ENCODE data around the gene KIAA0753. TPM values are rescaled to one million over a fixed set of nuclear protein-coding genes. Genes with fewer than 3 reads are reported as not detected.

The KIAA0753 gene
- total and polyA plus RNA-seq, 2 of the 13 experiments (the other 11 are each of a cell fraction or from before 2014, with no cell fraction given): 5.2 to 9.1 TPM

DNA sequence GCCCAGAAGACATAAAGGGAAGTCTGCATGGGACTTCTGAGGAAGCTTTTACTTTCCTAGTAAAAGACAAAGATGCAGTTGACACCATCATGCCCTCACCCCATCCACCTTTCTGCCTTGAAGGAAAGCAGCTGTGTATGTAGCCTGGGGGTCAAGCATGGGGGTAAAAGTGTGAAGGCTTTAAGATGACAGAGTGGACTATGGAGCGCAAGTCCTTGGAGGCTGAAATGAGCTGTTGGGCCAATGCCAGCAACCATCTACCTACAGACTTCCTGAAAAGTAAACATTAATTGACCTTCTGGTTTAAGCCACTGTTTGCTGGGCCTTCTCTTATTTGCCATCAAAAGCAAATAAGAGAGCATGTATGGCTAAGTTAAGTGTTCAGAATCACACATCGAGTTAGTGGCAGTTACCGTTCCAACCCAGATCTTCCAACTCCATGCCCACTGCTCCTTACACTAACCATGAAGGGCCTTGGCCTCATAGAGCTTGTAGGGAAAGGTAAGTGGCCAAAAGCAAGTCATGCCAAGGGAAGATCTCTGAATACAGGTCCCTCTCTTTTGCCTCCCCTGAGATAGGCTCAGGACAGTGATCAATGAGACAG, 42.7 kb upstream of the KIAA0753 start (continued):
- TF ChIP-seq ARID4A (CRISPR knock-in tag; IDR thresholded peaks at IDR 0.05; ENCODE audit: borderline replicate concordance): peak; percentile 55; the same call in 1 of the 2 replicates
- no peak for TF ChIP-seq DZIP1 (CRISPR knock-in tag; IDR thresholded peaks at IDR 0.05)
- no peak for TF ChIP-seq ZNF678 (CRISPR knock-in tag; IDR thresholded peaks at IDR 0.05)
- TF ChIP-seq, protein P1, sequence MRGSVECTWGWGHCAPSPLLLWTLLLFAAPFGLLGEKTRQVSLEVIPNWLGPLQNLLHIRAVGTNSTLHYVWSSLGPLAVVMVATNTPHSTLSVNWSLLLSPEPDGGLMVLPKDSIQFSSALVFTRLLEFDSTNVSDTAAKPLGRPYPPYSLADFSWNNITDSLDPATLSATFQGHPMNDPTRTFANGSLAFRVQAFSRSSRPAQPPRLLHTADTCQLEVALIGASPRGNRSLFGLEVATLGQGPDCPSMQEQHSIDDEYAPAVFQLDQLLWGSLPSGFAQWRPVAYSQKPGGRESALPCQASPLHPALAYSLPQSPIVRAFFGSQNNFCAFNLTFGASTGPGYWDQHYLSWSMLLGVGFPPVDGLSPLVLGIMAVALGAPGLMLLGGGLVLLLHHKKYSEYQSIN (CRISPR knock-in tag; IDR thresholded peaks at IDR 0.05; ENCODE audit: borderline replicate concordance): no peak
- no peak for TF ChIP-seq HES4 (CRISPR knock-in tag; IDR thresholded peaks at IDR 0.05; ENCODE audit: borderline replicate concordance)
- TF ChIP-seq RFXANK (CRISPR knock-in tag; IDR thresholded peaks at IDR 0.05): no peak
- TF ChIP-seq, protein P2, sequence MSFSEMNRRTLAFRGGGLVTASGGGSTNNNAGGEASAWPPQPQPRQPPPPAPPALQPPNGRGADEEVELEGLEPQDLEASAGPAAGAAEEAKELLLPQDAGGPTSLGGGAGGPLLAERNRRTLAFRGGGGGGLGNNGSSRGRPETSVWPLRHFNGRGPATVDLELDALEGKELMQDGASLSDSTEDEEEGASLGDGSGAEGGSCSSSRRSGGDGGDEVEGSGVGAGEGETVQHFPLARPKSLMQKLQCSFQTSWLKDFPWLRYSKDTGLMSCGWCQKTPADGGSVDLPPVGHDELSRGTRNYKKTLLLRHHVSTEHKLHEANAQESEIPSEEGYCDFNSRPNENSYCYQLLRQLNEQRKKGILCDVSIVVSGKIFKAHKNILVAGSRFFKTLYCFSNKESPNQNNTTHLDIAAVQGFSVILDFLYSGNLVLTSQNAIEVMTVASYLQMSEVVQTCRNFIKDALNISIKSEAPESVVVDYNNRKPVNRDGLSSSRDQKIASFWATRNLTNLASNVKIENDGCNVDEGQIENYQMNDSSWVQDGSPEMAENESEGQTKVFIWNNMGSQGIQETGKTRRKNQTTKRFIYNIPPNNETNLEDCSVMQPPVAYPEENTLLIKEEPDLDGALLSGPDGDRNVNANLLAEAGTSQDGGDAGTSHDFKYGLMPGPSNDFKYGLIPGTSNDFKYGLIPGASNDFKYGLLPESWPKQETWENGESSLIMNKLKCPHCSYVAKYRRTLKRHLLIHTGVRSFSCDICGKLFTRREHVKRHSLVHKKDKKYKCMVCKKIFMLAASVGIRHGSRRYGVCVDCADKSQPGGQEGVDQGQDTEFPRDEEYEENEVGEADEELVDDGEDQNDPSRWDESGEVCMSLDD (CRISPR knock-in tag; IDR thresholded peaks at IDR 0.05; ENCODE audit: borderline replicate concordance): 0 out of 2 replicates have a peak, but pooled peaks have one; percentile 24
- TF ChIP-seq, protein P3, sequence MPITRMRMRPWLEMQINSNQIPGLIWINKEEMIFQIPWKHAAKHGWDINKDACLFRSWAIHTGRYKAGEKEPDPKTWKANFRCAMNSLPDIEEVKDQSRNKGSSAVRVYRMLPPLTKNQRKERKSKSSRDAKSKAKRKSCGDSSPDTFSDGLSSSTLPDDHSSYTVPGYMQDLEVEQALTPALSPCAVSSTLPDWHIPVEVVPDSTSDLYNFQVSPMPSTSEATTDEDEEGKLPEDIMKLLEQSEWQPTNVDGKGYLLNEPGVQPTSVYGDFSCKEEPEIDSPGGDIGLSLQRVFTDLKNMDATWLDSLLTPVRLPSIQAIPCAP (CRISPR knock-in tag; IDR thresholded peaks at IDR 0.05; ENCODE audit: low read depth): no peak
- TF ChIP-seq, protein P4, sequence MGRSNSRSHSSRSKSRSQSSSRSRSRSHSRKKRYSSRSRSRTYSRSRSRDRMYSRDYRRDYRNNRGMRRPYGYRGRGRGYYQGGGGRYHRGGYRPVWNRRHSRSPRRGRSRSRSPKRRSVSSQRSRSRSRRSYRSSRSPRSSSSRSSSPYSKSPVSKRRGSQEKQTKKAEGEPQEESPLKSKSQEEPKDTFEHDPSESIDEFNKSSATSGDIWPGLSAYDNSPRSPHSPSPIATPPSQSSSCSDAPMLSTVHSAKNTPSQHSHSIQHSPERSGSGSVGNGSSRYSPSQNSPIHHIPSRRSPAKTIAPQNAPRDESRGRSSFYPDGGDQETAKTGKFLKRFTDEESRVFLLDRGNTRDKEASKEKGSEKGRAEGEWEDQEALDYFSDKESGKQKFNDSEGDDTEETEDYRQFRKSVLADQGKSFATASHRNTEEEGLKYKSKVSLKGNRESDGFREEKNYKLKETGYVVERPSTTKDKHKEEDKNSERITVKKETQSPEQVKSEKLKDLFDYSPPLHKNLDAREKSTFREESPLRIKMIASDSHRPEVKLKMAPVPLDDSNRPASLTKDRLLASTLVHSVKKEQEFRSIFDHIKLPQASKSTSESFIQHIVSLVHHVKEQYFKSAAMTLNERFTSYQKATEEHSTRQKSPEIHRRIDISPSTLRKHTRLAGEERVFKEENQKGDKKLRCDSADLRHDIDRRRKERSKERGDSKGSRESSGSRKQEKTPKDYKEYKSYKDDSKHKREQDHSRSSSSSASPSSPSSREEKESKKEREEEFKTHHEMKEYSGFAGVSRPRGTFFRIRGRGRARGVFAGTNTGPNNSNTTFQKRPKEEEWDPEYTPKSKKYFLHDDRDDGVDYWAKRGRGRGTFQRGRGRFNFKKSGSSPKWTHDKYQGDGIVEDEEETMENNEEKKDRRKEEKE (IDR thresholded peaks at IDR 0.05): no peak
- 0 out of 2 replicates have a peak, but pooled peaks have one; percentile 32 for TF ChIP-seq GATA4 (IDR thresholded peaks at IDR 0.05; ENCODE audit: borderline replicate concordance, low read depth)
- TF ChIP-seq, protein P5, sequence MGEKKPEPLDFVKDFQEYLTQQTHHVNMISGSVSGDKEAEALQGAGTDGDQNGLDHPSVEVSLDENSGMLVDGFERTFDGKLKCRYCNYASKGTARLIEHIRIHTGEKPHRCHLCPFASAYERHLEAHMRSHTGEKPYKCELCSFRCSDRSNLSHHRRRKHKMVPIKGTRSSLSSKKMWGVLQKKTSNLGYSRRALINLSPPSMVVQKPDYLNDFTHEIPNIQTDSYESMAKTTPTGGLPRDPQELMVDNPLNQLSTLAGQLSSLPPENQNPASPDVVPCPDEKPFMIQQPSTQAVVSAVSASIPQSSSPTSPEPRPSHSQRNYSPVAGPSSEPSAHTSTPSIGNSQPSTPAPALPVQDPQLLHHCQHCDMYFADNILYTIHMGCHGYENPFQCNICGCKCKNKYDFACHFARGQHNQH (CRISPR knock-in tag; IDR thresholded peaks at IDR 0.05): peak; percentile 70
